Measurements from ENCODE around the gene SLIT1.

SLIT1 gene

GRCh38 chr10:97050205-97050745, 135.5 kb downstream of the SLIT1 start:
- DNase-seq = no peak
- 76% methylated on average over 3 of the region's 3 CpGs for WGBS
- no peaks in the 10 kb centered on the region for H3K79me1 ChIP-seq (replicated peaks; ENCODE audit: low read length, poor library complexity, severe bottlenecking)

GRCh38 chr10:97049670-97050069, 136.1 kb downstream of the SLIT1 start:
- Histone ChIP-seq H2BK120ac (ENCODE audit: low read depth, low read length) (no peak overlapping the region), H3K27ac (ENCODE audit: low read length, poor library complexity, severe bottlenecking) (no peak overlapping the region), H3K4me1 (ENCODE audit: control insufficient read depth, insufficient read depth, low read depth, low read length) (no peaks in the 10 kb centered on the region), H3K4ac (ENCODE audit: low read depth in 1 of 2, low read length in 2 of 2) (no peak overlapping the region), H3K9me3 (ENCODE audit: control insufficient read depth, low read length) (peaks cover 5% of the 10 kb centered on the region), H2BK15ac (ENCODE audit: low read depth, poor library complexity, severe bottlenecking) (no peak overlapping the region), H2AFZ (ENCODE audit: low read depth, low read length) (no peak overlapping the region), H3K27me3 (ENCODE audit: control insufficient read depth in 1 of 2, insufficient read depth in 1 of 2, low read length in 2 of 2) (peaks cover 26 to 42% of the 10 kb centered on the region in 2 experiments), H3K4me2 (ENCODE audit: low read length, poor library complexity, severe bottlenecking) (no peak overlapping the region), H2BK5ac (ENCODE audit: low read depth, low read length, poor library complexity, severe bottlenecking) (no peak overlapping the region), H3K79me1 (replicated peaks; ENCODE audit: low read length, poor library complexity, severe bottlenecking) (no peaks in the 10 kb centered on the region), H3K4me3 (ENCODE audit: insufficient read depth in 1 of 2, low read depth in 1 of 2, low read length in 2 of 2) (no peak overlapping the region), H4K91ac (ENCODE audit: low read length) (no peak overlapping the region), H3K18ac (ENCODE audit: low read depth in 1 of 2, low read length in 2 of 2) (no peak overlapping the region), H2AK5ac (ENCODE audit: low read length, severe bottlenecking) (no peak overlapping the region), H3K14ac (ENCODE audit: low read length in 2 of 2) (peak overlapping the region in 1 of 2 experiments; percentile 26), H4K8ac (ENCODE audit: low read length) (no peak overlapping the region), H3K36me3 (ENCODE audit: control insufficient read depth in 1 of 2, insufficient read depth in 2 of 2, low read depth in 1 of 2, low read length in 2 of 2) (no peaks in the 10 kb centered on the region), H2BK12ac (ENCODE audit: low read length in 2 of 2) (no peak overlapping the region), H3K23ac (ENCODE audit: low read length in 2 of 2) (no peak overlapping the region), H3K9ac (ENCODE audit: low read length) (no peak overlapping the region)
- WGBS = 74% methylated on average over 7 of the region's 7 CpGs
- DNase-seq = no peak

More at GRCh38 chr10:97050205-97050745, 135.5 kb downstream of the SLIT1 start:
- Histone ChIP-seq H3K4ac (ENCODE audit: low read depth in 1 of 2, low read length in 2 of 2) (no peak overlapping the region), H4K91ac (ENCODE audit: low read length) (no peak overlapping the region), H3K4me1 (ENCODE audit: control insufficient read depth, insufficient read depth, low read depth, low read length) (no peaks in the 10 kb centered on the region), H2BK120ac (ENCODE audit: low read depth, low read length) (no peak overlapping the region), H3K4me3 (ENCODE audit: insufficient read depth in 1 of 2, low read depth in 1 of 2, low read length in 2 of 2) (no peak overlapping the region), H2BK12ac (ENCODE audit: low read length in 2 of 2) (no peak overlapping the region), H3K4me2 (ENCODE audit: low read length, poor library complexity, severe bottlenecking) (no peak overlapping the region), H3K27ac (ENCODE audit: low read length, poor library complexity, severe bottlenecking) (no peak overlapping the region), H2BK5ac (ENCODE audit: low read depth, low read length, poor library complexity, severe bottlenecking) (no peak overlapping the region), H3K18ac (ENCODE audit: low read depth in 1 of 2, low read length in 2 of 2) (no peak overlapping the region), H3K9me3 (ENCODE audit: control insufficient read depth, low read length) (no peaks in the 10 kb centered on the region), H2BK15ac (ENCODE audit: low read depth, poor library complexity, severe bottlenecking) (peak overlapping the region; percentile 12), H3K36me3 (ENCODE audit: control insufficient read depth in 1 of 2, insufficient read depth in 2 of 2, low read depth in 1 of 2, low read length in 2 of 2) (no peaks in the 10 kb centered on the region), H3K14ac (ENCODE audit: low read length in 2 of 2) (peak overlapping the region in 1 of 2 experiments; percentile 19), H4K8ac (ENCODE audit: low read length) (no peak overlapping the region), H3K27me3 (ENCODE audit: control insufficient read depth in 1 of 2, insufficient read depth in 1 of 2, low read length in 2 of 2) (peaks cover 26 to 43% of the 10 kb centered on the region in 2 experiments), H3K9ac (ENCODE audit: low read length) (no peak overlapping the region), H2AFZ (ENCODE audit: low read depth, low read length) (no peak overlapping the region), H2AK5ac (ENCODE audit: low read length, severe bottlenecking) (no peak overlapping the region), H3K23ac (ENCODE audit: low read length in 2 of 2) (no peak overlapping the region)

GRCh38 chr10:97048649-97049427, 136.9 kb downstream of the SLIT1 start:
- H3K9me3 ChIP-seq (ENCODE audit: control insufficient read depth, low read length) = peaks cover 5% of the 10 kb centered on the region
- no peak overlapping the region for H4K91ac ChIP-seq (ENCODE audit: low read length)
- no peak overlapping the region for H2AFZ ChIP-seq (ENCODE audit: low read depth, low read length)
- no peak overlapping the region for H3K4ac ChIP-seq (ENCODE audit: low read depth in 1 of 2, low read length in 2 of 2)
- no peak overlapping the region for H3K14ac ChIP-seq (ENCODE audit: low read length in 2 of 2)
- no peak for DNase-seq
- H4K8ac ChIP-seq (ENCODE audit: low read length) = no peak overlapping the region
- H2BK12ac ChIP-seq (ENCODE audit: low read length in 2 of 2) = no peak overlapping the region
- H3K23ac ChIP-seq (ENCODE audit: low read length in 2 of 2) = no peak overlapping the region
- no peak overlapping the region for H3K4me2 ChIP-seq (ENCODE audit: low read length, poor library complexity, severe bottlenecking)
- no peak overlapping the region for H2BK15ac ChIP-seq (ENCODE audit: low read depth, poor library complexity, severe bottlenecking)
- no peak overlapping the region for H3K27ac ChIP-seq (ENCODE audit: low read length, poor library complexity, severe bottlenecking)
- H3K36me3 ChIP-seq (ENCODE audit: control insufficient read depth in 1 of 2, insufficient read depth in 2 of 2, low read depth in 1 of 2, low read length in 2 of 2) = no peaks in the 10 kb centered on the region
- no peak overlapping the region for H2BK5ac ChIP-seq (ENCODE audit: low read depth, low read length, poor library complexity, severe bottlenecking)
- H3K18ac ChIP-seq (ENCODE audit: low read depth in 1 of 2, low read length in 2 of 2) = no peak overlapping the region
- no peak overlapping the region for H3K9ac ChIP-seq (ENCODE audit: low read length)
- 93% methylated on average over 22 of the region's 23 CpGs for WGBS
- no peak overlapping the region for H2AK5ac ChIP-seq (ENCODE audit: low read length, severe bottlenecking)
- peaks cover 26 to 33% of the 10 kb centered on the region in 2 experiments for H3K27me3 ChIP-seq (ENCODE audit: control insufficient read depth in 1 of 2, insufficient read depth in 1 of 2, low read length in 2 of 2)
- H3K4me1 ChIP-seq (ENCODE audit: control insufficient read depth, insufficient read depth, low read depth, low read length) = no peaks in the 10 kb centered on the region
- no peak overlapping the region for H2BK120ac ChIP-seq (ENCODE audit: low read depth, low read length)
- H3K79me1 ChIP-seq (replicated peaks; ENCODE audit: low read length, poor library complexity, severe bottlenecking) = no peaks in the 10 kb centered on the region
- no peak overlapping the region for H3K4me3 ChIP-seq (ENCODE audit: insufficient read depth in 1 of 2, low read depth in 1 of 2, low read length in 2 of 2)

GRCh38 chr10:97047788-97048187, 138.0 kb downstream of the SLIT1 start:
- peaks cover 26% of the 10 kb centered on the region in 2 experiments for H3K27me3 ChIP-seq (ENCODE audit: control insufficient read depth in 1 of 2, insufficient read depth in 1 of 2, low read length in 2 of 2)
- H2AFZ ChIP-seq (ENCODE audit: low read depth, low read length) = no peak overlapping the region
- H3K4me1 ChIP-seq (ENCODE audit: control insufficient read depth, insufficient read depth, low read depth, low read length) = no peaks in the 10 kb centered on the region
- H3K4me3 ChIP-seq (ENCODE audit: insufficient read depth in 1 of 2, low read depth in 1 of 2, low read length in 2 of 2) = no peak overlapping the region
- H3K4ac ChIP-seq (ENCODE audit: low read depth in 1 of 2, low read length in 2 of 2) = no peak overlapping the region
- H3K18ac ChIP-seq (ENCODE audit: low read depth in 1 of 2, low read length in 2 of 2) = no peak overlapping the region
- no peaks in the 10 kb centered on the region for H3K36me3 ChIP-seq (ENCODE audit: control insufficient read depth in 1 of 2, insufficient read depth in 2 of 2, low read depth in 1 of 2, low read length in 2 of 2)
- no peak overlapping the region for H4K8ac ChIP-seq (ENCODE audit: low read length)
- no peak overlapping the region for H2BK120ac ChIP-seq (ENCODE audit: low read depth, low read length)
- no peak overlapping the region for H4K91ac ChIP-seq (ENCODE audit: low read length)
- no peak overlapping the region for H2BK5ac ChIP-seq (ENCODE audit: low read depth, low read length, poor library complexity, severe bottlenecking)
- H3K23ac ChIP-seq (ENCODE audit: low read length in 2 of 2) = no peak overlapping the region
- H3K27ac ChIP-seq (ENCODE audit: low read length, poor library complexity, severe bottlenecking) = no peak overlapping the region
- no peak overlapping the region for H2BK12ac ChIP-seq (ENCODE audit: low read length in 2 of 2)
- no peaks in the 10 kb centered on the region for H3K79me1 ChIP-seq (replicated peaks; ENCODE audit: low read length, poor library complexity, severe bottlenecking)
- DNase-seq = no peak
- WGBS = 84% methylated on average over 9 of the region's 9 CpGs
- H3K14ac ChIP-seq (ENCODE audit: low read length in 2 of 2) = no peak overlapping the region
- no peak overlapping the region for H3K4me2 ChIP-seq (ENCODE audit: low read length, poor library complexity, severe bottlenecking)
- no peak overlapping the region for H2AK5ac ChIP-seq (ENCODE audit: low read length, severe bottlenecking)
- no peak overlapping the region for H3K9ac ChIP-seq (ENCODE audit: low read length)
- no peak overlapping the region for H2BK15ac ChIP-seq (ENCODE audit: low read depth, poor library complexity, severe bottlenecking)
- H3K9me3 ChIP-seq (ENCODE audit: control insufficient read depth, low read length) = peaks cover 5% of the 10 kb centered on the region

Measured in mesenchymal stem cell (in vitro differentiated cells and primary cell).